ENCODE data around the gene GPR25. TPM values are rescaled to one million over a fixed set of nuclear protein-coding genes. Genes with fewer than 3 reads are reported as not detected.

GPR25 gene
- total RNA-seq: 1 to 10 TPM in 1 of 2 donors, not detected in 1; 1.3 TPM

DNA sequence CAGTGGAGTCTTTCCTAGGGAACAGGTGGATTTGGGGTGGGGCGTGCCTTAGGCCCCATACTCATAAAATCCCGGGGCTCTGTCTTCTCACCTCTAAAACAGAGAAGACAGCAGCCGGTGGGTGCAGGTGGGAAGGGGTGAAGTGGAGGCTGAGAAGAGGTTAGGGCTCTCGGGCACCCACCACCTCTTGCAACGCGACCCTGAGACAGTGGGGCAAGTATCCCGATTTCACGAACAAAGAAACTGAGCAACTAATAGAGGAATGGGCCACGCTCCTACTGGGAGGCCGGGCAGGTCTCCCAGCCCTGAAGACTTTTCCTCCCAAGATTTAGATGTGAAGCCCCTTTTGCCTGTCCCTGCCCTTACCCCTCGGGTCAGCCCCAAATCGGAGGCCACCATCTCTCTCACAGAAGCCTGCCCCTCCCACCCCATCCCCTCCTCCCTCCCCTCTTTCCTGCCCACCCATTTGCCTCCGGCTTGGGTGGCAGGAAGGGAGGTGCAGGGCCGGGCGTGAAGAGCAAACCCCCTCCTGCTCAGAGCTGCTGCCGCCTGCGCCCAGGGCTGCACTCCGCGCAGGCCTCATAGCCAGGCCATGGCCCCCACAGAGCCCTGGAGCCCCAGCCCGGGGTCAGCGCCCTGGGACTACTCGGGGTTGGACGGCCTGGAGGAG is at the start of gene GPR25:
Gene GPR25 (plus strand): TSS at position 536 of the 670 bp plus-strand sequence. CDS start 57 bp downstream, at position 593.
- Histone ChIP-seq H3K27ac (no peak within 1 kb of the TSS), H3K4me3 (no peak within 1 kb of the TSS), H3K36me3 (replicated peaks in 1 of 2; ENCODE audit: insufficient read depth in 1 of 2, low read depth in 2 of 2) (no peaks in the 10 kb centered on the region), H3K27me3 (peaks cover 0 to 15% of the 10 kb centered on the region in 2 donors), H3K4me1 (peaks cover 12% of the 10 kb centered on the region), H3K9me3 (no peaks in the 10 kb centered on the region)
- TF ChIP-seq POLR2A (IDR thresholded peaks at IDR 0.05): no peak
- no peak for TF ChIP-seq CTCF (IDR thresholded peaks at IDR 0.05)
- 74 to 89% methylated on average over 15 to 19 of the region's 23 CpGs for WGBS, 2 donors
- peak; percentile 18 for ATAC-seq
- DNase-seq: no peak
- intact Hi-C loops (cut with DNase I): no loop called here

GRCh38 chr1:200831091-200831490 is 41.7 kb upstream of the GPR25 start:
- H3K27me3 ChIP-seq: no peaks in the 10 kb centered on the region
- H3K4me1 ChIP-seq: peaks cover 18% of the 10 kb centered on the region
- no peak for ATAC-seq
- WGBS, 2 donors: 32 to 33% methylated on average over 2 of the region's 2 CpGs
- TF ChIP-seq POLR2A (IDR thresholded peaks at IDR 0.05): no peak
- no peak for TF ChIP-seq CTCF (IDR thresholded peaks at IDR 0.05)
- H3K36me3 ChIP-seq (replicated peaks in 1 of 2; ENCODE audit: insufficient read depth in 1 of 2, low read depth in 2 of 2): no peaks in the 10 kb centered on the region
- H3K4me3 ChIP-seq: no peak overlapping the region
- no peak overlapping the region for H3K27ac ChIP-seq
- no peaks in the 10 kb centered on the region for H3K9me3 ChIP-seq
- intact Hi-C loops (cut with DNase I): no loop called here
- no peak for DNase-seq

DNA sequence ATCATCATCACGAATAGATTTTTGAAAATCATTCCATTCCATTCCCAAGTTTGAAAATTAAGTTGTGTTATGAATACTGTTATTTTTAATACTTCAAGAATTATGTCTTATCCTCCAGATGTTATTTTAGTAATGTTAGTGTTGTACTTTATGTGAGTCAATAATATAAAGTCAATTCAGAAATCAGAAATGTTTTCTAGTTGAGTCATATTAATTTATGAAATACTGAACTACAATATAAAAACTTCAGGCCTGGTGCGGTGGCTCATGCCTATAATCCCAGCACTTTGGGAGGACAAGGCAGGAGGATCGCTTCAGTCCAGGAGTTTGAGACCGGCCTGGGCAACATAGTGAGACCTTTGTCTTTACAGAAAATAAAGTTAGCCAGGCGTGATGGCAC is 38.4 kb upstream of the GPR25 start:
- intact Hi-C loops (cut with DNase I): no loop called here
- ATAC-seq (no peak), DNase-seq (no peak)
- Histone ChIP-seq H3K27me3 (no peaks in the 10 kb centered on the region), H3K36me3 (replicated peaks in 1 of 2; ENCODE audit: insufficient read depth in 1 of 2, low read depth in 2 of 2) (no peaks in the 10 kb centered on the region), H3K4me1 (peaks cover 5% of the 10 kb centered on the region), H3K9me3 (no peaks in the 10 kb centered on the region), H3K4me3 (no peak overlapping the region), H3K27ac (no peak overlapping the region)
- WGBS, 2 donors: 84 to 91% methylated on average over 5 of the region's 5 CpGs
- TF ChIP-seq CTCF (IDR thresholded peaks at IDR 0.05) (no peak), POLR2A (IDR thresholded peaks at IDR 0.05) (no peak)

DNA sequence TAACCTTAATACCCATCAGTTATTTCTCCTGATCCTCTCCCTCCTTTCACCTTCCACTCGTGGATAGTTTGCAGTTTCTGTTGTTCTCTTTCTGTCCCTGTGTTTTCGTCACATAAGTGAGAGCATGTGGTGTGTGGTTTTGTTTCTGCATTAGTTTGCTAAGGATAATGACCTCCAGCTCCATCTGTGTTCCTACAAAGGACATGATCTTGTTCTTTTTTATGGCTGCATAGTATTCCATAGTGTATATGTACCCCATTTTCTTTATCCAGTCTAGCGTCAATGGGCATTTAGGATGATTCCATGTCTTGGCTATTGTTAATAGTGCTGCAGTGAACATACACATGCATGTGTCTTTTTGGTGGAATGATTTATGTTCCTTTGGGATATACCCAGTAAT is 36.6 kb upstream of the GPR25 start:
- no peak overlapping the region for H3K4me3 ChIP-seq
- intact Hi-C loops (cut with DNase I): no loop called here
- no peaks in the 10 kb centered on the region for H3K36me3 ChIP-seq (replicated peaks in 1 of 2; ENCODE audit: insufficient read depth in 1 of 2, low read depth in 2 of 2)
- H3K9me3 ChIP-seq: no peaks in the 10 kb centered on the region
- H3K4me1 ChIP-seq: peaks cover 2% of the 10 kb centered on the region
- WGBS, 2 donors: 93 to 96% methylated on average over 3 of the region's 3 CpGs
- no peaks in the 10 kb centered on the region for H3K27me3 ChIP-seq
- no peak for DNase-seq
- no peak overlapping the region for H3K27ac ChIP-seq
- no peak for ATAC-seq
- TF ChIP-seq CTCF (IDR thresholded peaks at IDR 0.05) (no peak), POLR2A (IDR thresholded peaks at IDR 0.05) (no peak)
